ENCODE results near the gene OR7G1. TPM values are rescaled to one million over a fixed set of nuclear protein-coding genes. Genes with fewer than 3 reads are reported as not detected.

OR7G1 gene
- not detected for total RNA-seq

- ATAC-seq, result no peak
- intact Hi-C loops (cut with DNase I), result no loop called here
Observed at GRCh38 chr19:9115307-9115813, at the start of gene OR7G1. OR7G1 (minus strand) TSS chr19:9115763; CDS start chr19:9115763, 0 bp downstream.

GRCh38 chr19:9165261-9165660 lies 49.7 kb upstream of the OR7G1 start:
- no peak for ATAC-seq
- DNase-seq (ENCODE audit: low spot score), result no peak
- intact Hi-C loops (cut with DNase I), result no loop called here

More at GRCh38 chr19:9115307-9115813, at the start of gene OR7G1:
- DNase-seq (ENCODE audit: low spot score), result no peak

- no peak for ATAC-seq
- intact Hi-C loops (cut with DNase I), result no loop called here
Observed at GRCh38 chr19:9161427-9161826, 45.9 kb upstream of the OR7G1 start.

GRCh38 chr19:9159891-9160290 lies 44.3 kb upstream of the OR7G1 start:
- ATAC-seq (no peak), DNase-seq (ENCODE audit: low spot score) (no peak)
- intact Hi-C loops (cut with DNase I), result no loop called here

More at GRCh38 chr19:9161427-9161826, 45.9 kb upstream of the OR7G1 start:
- no peak for DNase-seq (ENCODE audit: low spot score)

GRCh38 chr19:9156304-9156703 lies 40.7 kb upstream of the OR7G1 start:
- no peak for DNase-seq (ENCODE audit: low spot score)
- intact Hi-C loops (cut with DNase I), result no loop called here
- ATAC-seq, result no peak

GRCh38 chr19:9155591-9155990 lies 40.0 kb upstream of the OR7G1 start:
- ATAC-seq (no peak), DNase-seq (ENCODE audit: low spot score) (no peak)
- intact Hi-C loops (cut with DNase I), result no loop called here

- intact Hi-C loops (cut with DNase I), result no loop called here
- no peak for ATAC-seq
- no peak for DNase-seq (ENCODE audit: low spot score)
Observed at GRCh38 chr19:9151367-9151766, 35.8 kb upstream of the OR7G1 start.

- intact Hi-C loops (cut with DNase I), result no loop called here
- ATAC-seq (no peak), DNase-seq (ENCODE audit: low spot score) (no peak)
Observed at GRCh38 chr19:9150650-9151049, 35.1 kb upstream of the OR7G1 start.

GRCh38 chr19:9149997-9150396 lies 34.4 kb upstream of the OR7G1 start:
- DNase-seq (ENCODE audit: low spot score) (no peak), ATAC-seq (no peak)
- intact Hi-C loops (cut with DNase I), result no loop called here

- DNase-seq (ENCODE audit: low spot score), result no peak
- intact Hi-C loops (cut with DNase I), result no loop called here
- no peak for ATAC-seq
Observed at GRCh38 chr19:9148697-9149096, 33.1 kb upstream of the OR7G1 start.

- no peak for DNase-seq (ENCODE audit: low spot score)
- intact Hi-C loops (cut with DNase I), result no loop called here
- no peak for ATAC-seq
Observed at GRCh38 chr19:9146882-9147281, 31.3 kb upstream of the OR7G1 start.

- ATAC-seq (no peak), DNase-seq (ENCODE audit: low spot score) (no peak)
- intact Hi-C loops (cut with DNase I), result no loop called here
Observed at GRCh38 chr19:9144920-9145319, 29.4 kb upstream of the OR7G1 start.

GRCh38 chr19:9140159-9140874 lies 24.8 kb upstream of the OR7G1 start, which contains the start of gene ZNF317:
ZNF317 (plus strand) TSS chr19:9140397; CDS start chr19:9156017, 15,620 bp downstream.
- intact Hi-C loops (cut with DNase I), result no loop called here
- ATAC-seq (peak; percentile 100), DNase-seq (ENCODE audit: low spot score) (peak; percentile 95)

- DNase-seq (ENCODE audit: low spot score), result no peak
- ATAC-seq, result peak; percentile 25
- intact Hi-C loops (cut with DNase I), result no loop called here
Observed at GRCh38 chr19:9139609-9140158, 24.1 kb upstream of the OR7G1 start.

GRCh38 chr19:9132422-9132821 lies 16.9 kb upstream of the OR7G1 start:
- DNase-seq (ENCODE audit: low spot score) (no peak), ATAC-seq (no peak)
- intact Hi-C loops (cut with DNase I), result no loop called here

- DNase-seq (ENCODE audit: low spot score) (no peak), ATAC-seq (no peak)
- intact Hi-C loops (cut with DNase I), result no loop called here
Observed at GRCh38 chr19:9130965-9131364, 15.4 kb upstream of the OR7G1 start.

GRCh38 chr19:9128171-9128570 lies 12.6 kb upstream of the OR7G1 start:
- ATAC-seq (no peak), DNase-seq (ENCODE audit: low spot score) (no peak)
- intact Hi-C loops (cut with DNase I), result no loop called here

GRCh38 chr19:9126900-9127405 lies 11.4 kb upstream of the OR7G1 start, which contains the start of gene OR7G3:
OR7G3 (minus strand) TSS chr19:9126950; CDS start chr19:9126950, 0 bp downstream.
- intact Hi-C loops (cut with DNase I), result no loop called here
- DNase-seq (ENCODE audit: low spot score) (no peak), ATAC-seq (no peak)

GRCh38 chr19:9116547-9116946 lies 984 bp upstream of the OR7G1 start:
- ATAC-seq (no peak), DNase-seq (ENCODE audit: low spot score) (no peak)
- intact Hi-C loops (cut with DNase I), result no loop called here

- DNase-seq (ENCODE audit: low spot score), result no peak
- ATAC-seq, result no peak
- intact Hi-C loops (cut with DNase I), result loop anchor here (5.0 kb wide), 1 partner anchor 1198 kb away; the partner anchor contains the start of gene TGFBR3L
Observed at GRCh38 chr19:9109959-9110358, 5.6 kb downstream of the OR7G1 start.
